GM18858 (cell line): ENCODE results near the gene RFX2.
"Not testable (repeated sequence)": the region's sequence is repeated elsewhere in the genome, so short reads cannot be mapped to it uniquely, and the experiment has no call there.

Experiments
- ATAC-seq: cut with Tn5 transposase; IDR thresholded peaks from one replicate; pipeline ENCODE4 v1.9.1; 2021; ENCODE audit not compliant: unreplicated experiment

RFX2 gene

GRCh38 chr19:6041991-6042481, 68.3 kb downstream of the RFX2 start:
- no peak for ATAC-seq

- no peak for ATAC-seq
These were observed 69.2 kb downstream of the RFX2 start for GRCh38 chr19:6041071-6041470.

- ATAC-seq: no peak
These were observed 70.6 kb downstream of the RFX2 start for GRCh38 chr19:6039566-6040225.

- ATAC-seq: no peak
These were observed 71.5 kb downstream of the RFX2 start for GRCh38 chr19:6038634-6039405.

DNA sequence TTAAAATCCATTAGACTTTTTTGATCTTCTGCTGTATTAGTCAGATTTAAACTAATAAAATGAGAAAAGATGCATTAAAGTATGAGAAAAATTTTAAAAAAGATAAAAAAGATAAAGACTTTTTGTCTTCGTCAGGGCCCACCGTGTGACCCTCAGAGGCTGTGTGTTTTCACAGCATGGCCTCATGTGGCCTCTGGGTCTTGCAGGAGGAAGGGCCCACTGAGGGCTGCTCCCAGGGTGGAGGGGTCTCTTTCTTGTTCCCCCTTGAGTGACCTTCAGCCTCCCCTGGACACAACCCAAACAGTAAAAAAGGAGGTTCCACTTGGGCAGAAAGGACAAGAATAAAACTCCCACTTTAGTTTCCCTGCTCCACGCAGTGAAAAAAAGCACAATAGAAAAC, 75.3 kb downstream of the RFX2 start:
- no peak for ATAC-seq

DNA sequence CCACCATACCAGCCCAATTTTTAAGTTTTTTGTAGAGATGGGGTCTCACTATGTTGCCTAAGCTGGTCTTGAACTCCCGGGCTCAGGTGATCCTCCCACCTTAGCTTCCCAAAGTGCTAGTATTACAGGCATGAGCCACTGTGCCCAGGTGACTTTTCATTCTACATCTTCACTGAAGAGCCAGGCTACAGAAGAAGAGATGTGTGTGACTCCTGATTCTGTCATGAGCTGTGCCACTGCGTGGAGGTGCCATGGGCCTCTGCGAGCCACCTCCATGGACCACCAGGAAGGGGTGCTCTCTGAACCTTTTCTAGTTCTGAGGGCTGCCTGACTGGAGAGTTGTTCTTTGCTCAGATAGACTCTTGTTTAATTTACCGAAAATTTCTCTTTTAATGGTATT, 75.8 kb downstream of the RFX2 start:
- ATAC-seq: no peak

GRCh38 chr19:6033744-6034264, 76.5 kb downstream of the RFX2 start:
- no peak for ATAC-seq

- no peak for ATAC-seq
These were observed 77.5 kb downstream of the RFX2 start for GRCh38 chr19:6032827-6033226.

DNA sequence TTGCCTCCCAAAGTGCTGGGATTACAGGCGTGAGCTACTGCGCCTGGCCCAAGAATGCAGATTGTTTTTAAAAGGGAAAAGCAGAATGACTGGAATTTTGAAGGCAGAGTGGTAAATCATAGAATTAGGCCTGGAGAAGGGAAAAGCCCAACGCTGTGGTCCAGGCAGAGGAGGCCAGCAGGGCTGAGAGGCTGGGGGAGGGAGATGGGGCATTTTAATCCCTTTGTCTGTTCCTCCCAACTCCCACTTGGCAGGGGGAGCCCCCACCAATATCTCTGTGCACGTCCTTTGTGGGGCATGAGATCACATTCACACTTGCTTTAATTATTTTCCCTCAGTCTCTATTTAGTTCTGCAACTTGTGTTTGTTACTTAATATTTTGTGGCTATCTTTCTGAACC, 77.9 kb downstream of the RFX2 start:
- no peak for ATAC-seq

GRCh38 chr19:6030214-6030507, 80.1 kb downstream of the RFX2 start:
- ATAC-seq: no peak

GRCh38 chr19:6026390-6027227, 83.7 kb downstream of the RFX2 start:
- ATAC-seq: no peak

GRCh38 chr19:6024756-6025155, 85.5 kb downstream of the RFX2 start:
- ATAC-seq: not testable (repeated sequence)

DNA sequence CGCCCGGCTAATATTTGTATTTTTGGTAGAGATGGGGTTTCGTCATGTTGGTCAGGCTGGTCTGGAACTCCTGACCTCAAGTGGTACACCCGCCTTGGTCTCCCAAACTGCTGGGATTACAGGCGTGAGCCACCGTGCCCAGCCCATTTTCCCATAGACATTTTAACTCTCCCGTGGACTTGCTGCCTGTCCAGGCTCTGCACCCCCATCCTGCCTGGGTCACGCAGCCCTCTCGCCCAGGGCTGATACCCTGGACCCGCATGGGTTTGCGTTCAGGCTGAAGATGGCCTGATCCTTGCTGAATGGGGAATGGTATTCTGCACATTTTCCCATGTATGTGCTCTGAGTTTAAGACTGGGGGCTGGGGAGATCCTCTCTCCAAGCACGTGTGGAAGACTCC, 86.4 kb downstream of the RFX2 start:
- ATAC-seq: no peak

GRCh38 chr19:6023085-6023682, 87.1 kb downstream of the RFX2 start:
- no peak for ATAC-seq

DNA sequence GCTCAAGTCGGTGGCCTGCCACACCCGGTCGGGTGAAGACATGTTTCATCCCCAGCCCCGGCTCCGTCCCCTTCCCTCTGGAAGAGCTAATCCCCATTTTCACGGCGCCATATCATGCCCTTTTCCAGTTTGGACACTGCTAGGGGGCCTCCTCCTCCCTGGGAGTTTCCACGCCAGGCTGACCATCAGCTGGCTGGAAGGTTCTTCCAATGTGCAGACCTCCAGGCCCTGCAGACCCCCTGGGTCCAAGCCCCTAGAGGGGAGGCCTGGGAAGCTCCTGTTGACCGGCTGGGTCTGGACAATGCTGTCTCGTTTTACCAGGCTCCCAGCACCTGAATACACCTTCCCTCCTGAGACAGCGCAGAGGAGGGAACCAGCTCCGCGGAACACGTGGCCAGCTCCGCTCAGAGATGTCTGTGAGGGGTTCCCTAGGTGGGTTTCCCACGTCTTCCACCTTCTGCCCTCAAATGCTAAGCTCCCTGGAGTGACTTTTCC, 87.7 kb downstream of the RFX2 start:
- no peak for ATAC-seq

DNA sequence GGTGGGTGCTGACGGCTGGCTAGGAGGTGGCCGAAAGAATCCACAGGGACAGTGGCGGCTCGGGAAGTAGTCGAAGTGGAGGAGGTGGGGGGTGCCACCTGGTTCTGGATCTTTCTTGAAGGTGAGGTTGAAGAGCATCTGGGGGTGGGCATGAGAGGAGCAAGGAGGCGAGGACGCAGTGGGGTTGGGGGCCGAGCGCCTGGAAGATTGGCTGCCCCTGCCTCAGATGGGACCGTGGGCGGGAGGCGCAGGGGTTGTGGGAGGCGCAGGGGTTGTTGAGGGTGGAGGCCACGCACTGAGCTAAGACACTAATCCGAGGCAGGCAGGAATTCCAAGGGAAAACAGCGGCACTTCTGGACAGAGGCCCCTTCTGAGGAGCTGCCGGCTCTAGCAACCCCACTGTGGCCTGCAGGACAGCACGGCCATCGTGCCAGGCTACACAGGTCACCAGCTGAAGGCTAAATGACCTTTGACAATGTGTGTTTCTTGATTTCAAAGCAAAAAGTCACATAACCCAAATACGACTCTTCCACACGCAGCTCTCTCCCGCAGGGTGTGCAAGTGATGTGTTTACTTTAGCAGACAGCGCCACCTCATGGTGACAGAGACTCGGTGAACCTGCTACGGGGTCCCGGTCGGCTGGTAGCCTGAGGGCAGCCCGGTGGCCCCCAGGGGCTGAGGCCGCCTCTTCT, 88.3 kb downstream of the RFX2 start:
- no peak for ATAC-seq

GRCh38 chr19:6020972-6021805, 89.1 kb downstream of the RFX2 start:
- ATAC-seq: no peak

DNA sequence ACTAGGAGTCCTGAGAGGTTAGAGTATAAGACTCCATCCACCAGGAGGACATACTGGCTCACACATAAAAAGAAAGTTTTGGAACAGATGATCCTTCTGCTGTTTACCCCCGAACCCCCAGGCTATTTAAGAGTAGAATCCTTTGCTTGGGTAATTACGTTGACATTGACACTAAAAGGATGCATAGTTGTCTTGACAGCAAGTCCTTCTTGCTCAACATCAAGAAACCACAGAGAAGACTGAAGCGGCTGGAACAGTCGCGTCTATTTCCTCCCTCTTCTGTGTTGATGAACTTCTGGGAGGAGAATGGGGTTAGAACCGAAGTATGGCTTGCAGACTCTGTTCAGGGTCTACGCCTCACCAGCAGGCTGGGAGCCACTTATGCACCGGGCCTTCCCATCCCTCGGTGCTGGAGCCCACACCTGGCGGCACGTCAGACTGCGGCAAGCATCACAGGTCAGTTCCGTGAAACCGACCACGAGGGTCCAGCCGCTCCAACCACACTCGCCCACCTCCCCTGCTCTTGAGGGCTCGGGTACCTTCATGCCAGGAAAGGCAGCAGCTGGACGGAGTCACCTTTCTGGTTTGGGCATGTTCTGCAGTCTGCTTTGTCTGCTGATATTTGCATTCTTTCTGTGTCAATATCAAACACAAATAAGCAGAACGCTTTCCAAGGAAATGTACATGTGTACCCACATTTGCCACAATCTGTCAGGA, 90.0 kb downstream of the RFX2 start:
- no peak for ATAC-seq

GRCh38 chr19:6018786-6019185, 91.5 kb downstream of the RFX2 start:
- ATAC-seq: no peak
